Pancreas (tissue), 10 donors: ENCODE data around the gene UNC119. TPM values are rescaled to one million over a fixed set of nuclear protein-coding genes. Genes with fewer than 3 reads are reported as not detected.
A peak's percentile ranks its signal among the peaks of the same experiment; 100 is the strongest.

Source experiments
- ATAC-seq, 4 donors: fragments of 200-7000 bp; cut with Tn5 transposase; one replicate each; pipeline versions ENCODE4 v1.8.0 to v1.9.1; 2020; ENCODE audit warnings: mild to moderate bottlenecking in 4 of 4, moderate library complexity in 4 of 4
- DNase-seq, 6 donors: peaks; one replicate each; pipeline ENCODE4 v3.0.0-alpha.2; 2020
- FAIRE-seq: peaks from 2 replicates; lab custom pipeline; 2012; peaks lifted over from hg19 to GRCh38; lab: Jason Lieb, UNC
- H3K27ac ChIP-seq, 4 donors: fragments of 200-600 bp; sonication (generic); 1 replicate in 3 of 4; 2 replicates in 1 of 4; pipeline versions ENCODE4 v1.5.0 to v1.8.0; 2020
- H3K27me3 ChIP-seq, 4 donors: fragments of 200-600 bp; one replicate each; pipeline ENCODE4 v1.8.0; 2021
- H3K36me3 ChIP-seq, 3 donors: fragments of 200-600 bp; sonication (generic) in 1 of 3; one replicate each; pipeline versions ENCODE4 v1.5.0 to v1.8.0; 2020 to 2021
- H3K4me1 ChIP-seq, 3 donors: fragments of 200-600 bp; one replicate each; pipeline ENCODE4 v1.8.0; 2021
- H3K4me3 ChIP-seq, 4 donors: fragments of 200-600 bp; sonication (generic) in 2 of 4; one replicate each; pipeline versions ENCODE4 v1.5.0 to v1.8.0; 2020 to 2021
- H3K9me3 ChIP-seq, 4 donors: fragments of 200-600 bp; one replicate each; pipeline ENCODE4 v1.8.0; 2021
- WGBS, 2 donors: extraction: QIAGEN DNeasy Blood & Tissue Kit; methylation state at CpG; one replicate each; pipeline ENCODE4 v1.1.7; 2013; 5-methylcytosine and 5-hydroxymethylcytosine counted together
- intact Hi-C, 3 donors: fragments of 100-400 bp; cut with DNase I; formaldehyde crosslinking; loops; one replicate each; pipeline versions ENCODE4 v1.11.1 to v1.14.2; 2022
- polyA plus RNA-seq, 2 donors: library from polyadenylated mRNA; stranded (reverse); fragments of 200-250 nt; gene quantifications; one replicate each; pipeline ENCODE4 v1.2.3, GENCODE V29; 2013
- total RNA-seq, 6 donors: library from RNA; stranded (reverse); fragmentation: NEBNext Ultra II Directional in 4 of 6; extraction: Animal tissue kit (Norgen Biotek cat#: 25700) in 4 of 6; gene quantifications; one replicate each; pipeline versions ENCODE4 v1.2.1 to v1.2.4, GENCODE V29; 2021 to 2023
- TF ChIP-seq, protein P1 (sequence below), 4 donors: fragments of 200-600 bp; sonication (generic) in 3 of 4; IDR thresholded peaks; one replicate each; pipeline versions ENCODE4 v1.5.0 to v1.8.0; 2021; ENCODE audit warnings: antibody characterized with exemption in 4 of 4
- donor health status: healthy with polysubstance abuse.
- donor health status: DM: no; HTN: no; CAD: no; lungs with moderate emphysema.
- donor health status: DM: no; HTN: no; CAD: no.
- donor health status: control.
- donor health status: control.
- donor health status: Bipolar disorder and iron deficiency.
- donor health status: DM: yes; HTN: yes; CAD: no.
- donor health status: DM: no; HTN: no; CAD: no.
- donor health status: DM: no; HTN: no; CAD: no.
- donor health status: DM: yes; HTN: yes; CAD: no.

UNC119 gene
- total and polyA plus RNA-seq, 8 donors = 9.3 to 31.1 (median 12.2) TPM

DNA sequence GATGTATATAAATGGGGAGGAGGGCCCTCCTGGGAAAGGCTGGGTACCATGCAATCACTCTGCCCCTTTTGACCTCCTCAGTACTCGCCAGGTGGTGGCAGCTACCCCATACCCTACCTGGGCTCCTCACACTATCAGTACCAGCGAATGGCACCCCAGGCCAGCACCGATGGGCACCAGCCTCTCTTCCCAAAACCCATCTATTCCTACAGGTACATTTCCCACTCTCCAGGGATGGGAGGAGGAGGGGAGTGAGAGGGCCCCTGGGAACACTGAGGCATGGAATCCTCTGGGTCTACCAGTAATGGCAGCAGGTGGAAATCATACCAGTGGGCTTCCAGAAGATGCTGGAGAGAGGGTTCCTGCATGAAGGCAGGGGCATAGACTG lies 23.4 kb downstream of the UNC119 start:
- intact Hi-C loops = no loop called here
- peak in 1 of 6 donors; percentile 21 for DNase-seq
- H3K4me1 ChIP-seq = peaks cover 0 to 19% (median 2%) of the 10 kb centered on the region in 3 donors
- no peak overlapping the region for H3K4me3 ChIP-seq
- ATAC-seq = no peak
- H3K36me3 ChIP-seq = no peaks in the 10 kb centered on the region
- no peaks in the 10 kb centered on the region for H3K9me3 ChIP-seq
- no peak for FAIRE-seq
- H3K27ac ChIP-seq = no peak overlapping the region
- no peaks in the 10 kb centered on the region for H3K27me3 ChIP-seq
- TF ChIP-seq, protein P1, sequence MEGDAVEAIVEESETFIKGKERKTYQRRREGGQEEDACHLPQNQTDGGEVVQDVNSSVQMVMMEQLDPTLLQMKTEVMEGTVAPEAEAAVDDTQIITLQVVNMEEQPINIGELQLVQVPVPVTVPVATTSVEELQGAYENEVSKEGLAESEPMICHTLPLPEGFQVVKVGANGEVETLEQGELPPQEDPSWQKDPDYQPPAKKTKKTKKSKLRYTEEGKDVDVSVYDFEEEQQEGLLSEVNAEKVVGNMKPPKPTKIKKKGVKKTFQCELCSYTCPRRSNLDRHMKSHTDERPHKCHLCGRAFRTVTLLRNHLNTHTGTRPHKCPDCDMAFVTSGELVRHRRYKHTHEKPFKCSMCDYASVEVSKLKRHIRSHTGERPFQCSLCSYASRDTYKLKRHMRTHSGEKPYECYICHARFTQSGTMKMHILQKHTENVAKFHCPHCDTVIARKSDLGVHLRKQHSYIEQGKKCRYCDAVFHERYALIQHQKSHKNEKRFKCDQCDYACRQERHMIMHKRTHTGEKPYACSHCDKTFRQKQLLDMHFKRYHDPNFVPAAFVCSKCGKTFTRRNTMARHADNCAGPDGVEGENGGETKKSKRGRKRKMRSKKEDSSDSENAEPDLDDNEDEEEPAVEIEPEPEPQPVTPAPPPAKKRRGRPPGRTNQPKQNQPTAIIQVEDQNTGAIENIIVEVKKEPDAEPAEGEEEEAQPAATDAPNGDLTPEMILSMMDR (IDR thresholded peaks at IDR 0.05) = no peak
- 83 to 92% methylated on average over 3 of the region's 3 CpGs for WGBS, 2 donors

DNA sequence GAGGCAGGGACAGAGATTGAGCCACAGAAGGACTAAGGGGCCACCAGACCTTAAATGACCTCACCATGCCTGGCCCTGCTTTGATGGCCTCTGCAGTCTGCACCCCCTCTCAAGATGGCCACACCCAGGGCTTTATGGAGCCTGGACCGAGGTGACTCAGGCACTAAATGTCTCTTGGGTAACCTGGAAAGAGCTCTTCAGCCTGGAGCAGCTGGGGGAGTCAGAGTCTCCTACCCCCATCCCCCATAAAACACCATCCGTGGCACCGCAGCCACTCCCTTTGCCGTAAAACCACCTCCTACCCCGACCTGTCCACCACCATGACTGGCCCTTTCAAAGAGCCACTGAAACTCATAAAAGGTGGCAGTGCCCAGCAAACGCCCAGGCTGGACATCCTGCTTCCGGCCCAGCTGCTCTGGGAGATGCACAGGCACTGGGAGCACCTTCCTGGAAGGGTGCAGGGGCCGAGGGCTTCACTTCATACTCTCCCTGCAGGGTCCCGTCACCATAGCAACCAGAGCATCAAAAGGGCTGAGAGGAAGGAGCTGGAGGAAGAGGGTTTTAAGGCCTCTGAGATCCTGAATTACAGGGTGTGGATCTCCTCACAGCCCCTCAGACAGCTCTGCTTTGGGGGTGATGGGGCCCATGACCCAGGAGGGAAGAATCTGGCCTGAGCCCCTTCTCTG lies 24.0 kb downstream of the UNC119 start:
- H3K9me3 ChIP-seq = no peaks in the 10 kb centered on the region
- no peaks in the 10 kb centered on the region for H3K27me3 ChIP-seq
- no peaks in the 10 kb centered on the region for H3K36me3 ChIP-seq
- no peak overlapping the region for H3K27ac ChIP-seq
- WGBS, 2 donors = 76 to 88% methylated on average over 9 of the region's 9 CpGs
- DNase-seq (peak in 1 of 6 donors; percentile 23), ATAC-seq (no peak), FAIRE-seq (no peak)
- TF ChIP-seq, protein P1 (IDR thresholded peaks at IDR 0.05) = no peak
- H3K4me1 ChIP-seq = peaks cover 0 to 19% (median 2%) of the 10 kb centered on the region in 3 donors
- H3K4me3 ChIP-seq = no peak overlapping the region
- intact Hi-C loops = no loop called here

DNA sequence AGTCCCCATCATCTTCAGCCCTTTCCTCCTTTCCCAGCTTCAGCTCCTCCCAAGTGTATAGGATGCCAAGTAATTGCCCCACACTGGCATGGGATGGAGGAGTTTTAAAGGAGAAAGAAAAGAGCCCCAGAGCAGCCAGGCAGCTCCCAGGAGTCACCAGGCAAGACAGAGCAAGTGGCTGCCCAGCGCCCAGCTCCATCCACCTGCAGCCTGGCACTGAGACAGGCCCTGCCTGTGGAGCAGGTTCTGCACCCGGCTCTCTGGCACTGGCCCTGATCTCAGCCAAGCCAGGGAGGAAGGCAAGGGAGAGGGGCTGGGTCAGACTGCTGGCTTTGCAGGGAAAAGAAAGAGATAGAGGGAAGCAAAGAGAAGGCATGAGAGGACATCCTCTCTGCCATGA lies 24.6 kb downstream of the UNC119 start:
- intact Hi-C loops = no loop called here
- Histone ChIP-seq H3K4me3 (no peak overlapping the region), H3K36me3 (no peaks in the 10 kb centered on the region), H3K9me3 (no peaks in the 10 kb centered on the region), H3K27me3 (no peaks in the 10 kb centered on the region), H3K27ac (no peak overlapping the region), H3K4me1 (peaks cover 0 to 19% (median 2%) of the 10 kb centered on the region in 3 donors)
- TF ChIP-seq, protein P1 (IDR thresholded peaks at IDR 0.05) = no peak
- FAIRE-seq (no peak), DNase-seq (peak; percentile 23 to 72 (median 56)), ATAC-seq (peak; percentile 62 to 79 (median 71))
- WGBS, 2 donors = 24 to 30% methylated on average over 2 of the region's 2 CpGs

DNA sequence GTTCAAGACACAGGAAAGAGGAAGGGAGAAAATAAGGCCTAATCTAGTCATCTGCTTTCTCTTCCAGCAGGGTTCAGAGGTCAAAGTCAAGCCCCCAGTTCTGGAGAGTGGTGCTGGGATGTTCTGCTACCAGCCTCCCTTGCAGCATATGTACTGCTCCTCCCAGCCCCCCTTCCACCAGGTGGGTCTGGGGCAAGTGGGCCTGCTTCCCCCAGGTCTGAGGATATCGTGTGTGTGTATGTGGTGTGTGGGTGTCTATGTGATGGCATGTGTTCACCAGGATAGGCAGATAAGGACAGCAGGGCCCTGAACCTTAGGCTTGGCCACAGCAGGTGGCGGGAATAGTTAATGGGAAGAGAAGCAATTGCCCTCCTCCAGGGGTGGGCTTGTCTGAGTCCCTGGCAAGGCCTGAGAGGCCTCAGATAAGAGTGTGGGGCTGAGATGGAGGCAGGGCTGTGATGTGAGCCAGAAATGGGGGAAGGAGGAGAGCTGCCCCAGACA lies 25.2 kb downstream of the UNC119 start:
- Histone ChIP-seq H3K9me3 (no peaks in the 10 kb centered on the region), H3K4me1 (peaks cover 0 to 19% (median 2%) of the 10 kb centered on the region in 3 donors), H3K36me3 (no peaks in the 10 kb centered on the region), H3K27me3 (no peaks in the 10 kb centered on the region), H3K4me3 (no peak overlapping the region), H3K27ac (no peak overlapping the region)
- ATAC-seq (no peak), DNase-seq (no peak), FAIRE-seq (no peak)
- WGBS, 2 donors = 88 to 91% methylated on average over 2 of the region's 2 CpGs
- intact Hi-C loops = no loop called here
- TF ChIP-seq, protein P1 (IDR thresholded peaks at IDR 0.05) = no peak

DNA sequence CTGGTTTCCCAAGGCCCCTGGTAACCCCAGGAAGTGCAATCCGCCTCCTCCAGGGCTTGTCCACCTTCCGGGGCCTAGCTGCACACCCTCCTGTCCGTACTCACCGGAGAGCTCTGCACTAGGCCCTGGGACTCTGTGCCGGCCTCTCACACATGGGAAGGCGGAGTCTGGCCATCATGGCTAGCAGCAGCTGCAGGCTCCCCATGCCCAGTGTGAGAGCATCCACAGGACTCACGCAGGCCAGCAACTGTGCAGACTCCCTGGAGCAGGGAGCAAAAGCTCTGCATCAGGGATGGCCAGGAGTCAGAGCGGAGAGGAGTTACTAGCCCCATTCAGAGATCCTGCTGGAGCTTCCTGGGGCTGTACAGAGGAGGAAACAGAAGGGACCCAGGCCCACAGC lies 26.0 kb downstream of the UNC119 start:
- H3K27me3 ChIP-seq = no peaks in the 10 kb centered on the region

More for the DNA sequence above, 26.0 kb downstream of the UNC119 start:
- FAIRE-seq (no peak), DNase-seq (peak in 1 of 6 donors; percentile 28), ATAC-seq (peak in 1 of 4 donors; percentile 28)
- TF ChIP-seq, protein P1 (IDR thresholded peaks at IDR 0.05) = no peak
- intact Hi-C loops = no loop called here
- H3K27ac ChIP-seq = no peak overlapping the region
- H3K9me3 ChIP-seq = no peaks in the 10 kb centered on the region
- 63 to 66% methylated on average over 8 of the region's 8 CpGs for WGBS, 2 donors
- no peak overlapping the region for H3K4me3 ChIP-seq
- no peaks in the 10 kb centered on the region for H3K36me3 ChIP-seq
- peaks cover 0 to 19% (median 2%) of the 10 kb centered on the region in 3 donors for H3K4me1 ChIP-seq
